GM19438 (cell line): ENCODE measurements around the gene NCAM1.
A peak's percentile ranks its signal among the peaks of the same experiment; 100 is the strongest.
"Not testable (repeated sequence)": the region's sequence is repeated elsewhere in the genome, so short reads cannot be mapped to it uniquely, and the experiment has no call there.

Experiments used
- ATAC-seq: cut with Tn5 transposase; IDR thresholded peaks from one replicate; pipeline ENCODE4 v1.9.1; 2021; ENCODE audit warnings: low read depth; ENCODE audit not compliant: unreplicated experiment

The NCAM1 gene

DNA sequence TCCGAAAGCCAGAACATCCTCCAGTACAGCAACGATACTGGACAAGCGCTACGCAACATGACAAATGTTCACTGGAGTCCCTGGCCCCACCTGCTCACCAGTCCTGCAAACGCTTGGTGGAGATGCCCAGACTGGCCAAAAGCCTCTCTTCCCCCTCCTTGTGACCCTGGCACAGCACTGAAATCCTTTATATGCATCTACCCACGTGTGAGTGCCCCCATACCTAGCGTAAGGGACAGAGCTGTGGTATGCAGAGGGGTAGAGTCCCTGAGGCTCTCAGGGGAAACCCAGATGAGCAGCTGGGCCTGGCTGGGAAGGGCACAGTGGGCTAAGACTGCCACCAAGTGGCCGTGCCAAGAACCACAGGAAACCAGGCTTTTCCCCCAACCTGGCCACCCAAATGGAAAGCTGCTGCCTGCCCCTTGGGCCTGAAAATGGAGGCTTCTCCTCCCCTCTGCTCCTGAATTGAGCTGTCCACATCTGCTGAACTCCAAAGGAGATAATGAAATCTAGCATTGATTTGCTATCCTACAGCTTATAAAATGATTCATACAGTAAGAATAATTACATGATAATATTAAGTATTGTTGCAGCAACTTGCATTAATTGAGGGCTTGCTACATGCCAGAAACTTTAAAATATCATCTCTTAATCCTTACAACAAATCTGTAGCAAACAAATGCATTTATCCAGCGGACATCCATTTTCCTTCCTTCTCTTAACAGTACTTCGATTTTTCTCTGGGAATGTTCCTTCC lies 328.4 kb downstream of the NCAM1 start:
- peak; percentile 92 for ATAC-seq

DNA sequence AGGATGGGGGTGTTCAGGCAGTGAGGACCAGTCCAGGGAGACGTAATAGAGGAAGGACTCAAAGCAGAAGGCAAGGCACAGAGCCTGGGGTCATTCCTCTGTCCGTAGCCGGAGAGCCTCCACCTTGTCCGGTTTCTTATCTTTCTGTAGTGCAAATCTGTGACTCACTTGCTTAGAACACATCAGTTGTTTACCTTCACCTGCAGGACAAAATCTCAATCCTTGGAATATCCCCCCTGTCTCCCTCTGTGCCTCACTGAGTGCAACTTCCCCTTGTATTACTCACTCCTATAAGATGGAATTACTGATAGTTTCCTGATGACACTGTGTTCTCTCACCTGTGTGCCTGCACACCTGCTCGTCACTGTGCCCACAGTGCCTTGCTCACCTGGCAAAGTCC lies 332.7 kb downstream of the NCAM1 start:
- no peak for ATAC-seq

DNA sequence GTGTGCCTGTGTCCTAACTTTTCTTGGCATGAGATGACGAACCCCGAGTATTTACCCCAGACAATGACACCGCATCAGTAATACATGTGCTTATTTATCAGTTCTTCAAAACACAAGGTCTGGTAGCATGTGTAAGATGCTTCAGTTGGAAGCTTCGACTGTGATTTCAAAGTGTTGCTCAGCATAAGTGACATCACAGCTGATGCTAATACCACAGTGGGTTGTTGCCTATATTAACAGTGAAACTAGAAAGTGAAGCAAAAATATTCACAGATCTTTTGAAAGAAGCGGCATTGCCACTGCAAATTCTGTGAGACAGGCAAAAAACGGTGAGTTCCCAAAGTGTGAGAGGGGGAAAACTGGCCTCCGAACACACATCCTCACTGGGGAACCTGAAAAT lies 334.8 kb downstream of the NCAM1 start:
- ATAC-seq = no peak

DNA sequence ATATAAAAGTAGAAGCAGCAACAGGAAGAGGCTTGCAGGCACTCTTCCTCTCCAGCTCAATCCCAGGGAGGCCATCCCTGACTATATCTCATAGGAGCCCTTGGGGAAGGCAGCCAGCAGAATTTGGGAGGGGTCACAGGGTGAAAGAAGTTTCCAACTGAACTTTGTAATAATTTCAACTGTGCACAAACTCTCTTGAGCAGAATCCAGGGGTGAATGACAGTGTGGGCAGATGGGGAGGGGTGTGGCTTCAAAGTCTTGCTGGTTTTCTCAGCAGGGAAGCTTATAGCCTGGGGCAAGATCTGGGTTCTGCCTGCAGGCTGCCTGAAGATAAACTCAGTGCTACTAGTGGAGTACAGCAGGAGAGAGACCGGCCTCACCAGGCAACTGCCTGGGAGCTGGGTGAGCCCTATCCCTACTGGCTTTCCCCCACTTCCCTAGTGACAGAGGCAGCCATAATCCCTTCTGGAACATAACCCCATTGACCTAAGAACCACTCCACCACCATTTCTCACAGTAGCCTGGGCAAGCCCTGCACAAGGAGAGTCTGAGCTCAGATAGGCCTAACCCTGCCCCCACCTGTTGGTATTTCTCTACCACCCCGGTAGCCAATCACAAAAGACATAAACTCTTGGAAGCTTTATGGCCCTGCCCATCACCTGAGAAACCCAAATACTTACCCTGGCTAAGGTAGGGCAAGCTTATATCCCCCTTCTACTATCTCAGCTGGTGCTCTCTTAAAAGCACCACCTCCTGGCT lies 335.4 kb downstream of the NCAM1 start:
- ATAC-seq = no peak

DNA sequence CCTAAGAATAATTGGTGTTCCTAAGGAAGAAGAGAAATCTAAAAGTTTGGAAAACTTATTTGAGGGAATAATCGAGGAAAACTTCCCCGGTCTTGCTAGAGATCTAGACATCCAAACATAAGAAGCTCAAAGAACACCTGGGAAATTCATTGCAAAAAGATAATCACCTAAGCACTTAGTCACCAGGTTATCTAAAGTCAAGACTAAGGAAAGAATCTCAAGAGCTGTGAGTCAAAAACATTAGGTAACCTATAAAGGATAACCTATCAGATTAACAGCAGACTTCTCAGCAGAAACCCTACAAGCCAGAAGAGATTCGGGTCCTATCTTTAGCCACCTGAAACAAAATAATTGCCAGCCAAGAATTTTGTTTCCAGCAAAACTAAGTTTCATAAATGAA lies 337.3 kb downstream of the NCAM1 start:
- not testable (repeated sequence) for ATAC-seq

DNA sequence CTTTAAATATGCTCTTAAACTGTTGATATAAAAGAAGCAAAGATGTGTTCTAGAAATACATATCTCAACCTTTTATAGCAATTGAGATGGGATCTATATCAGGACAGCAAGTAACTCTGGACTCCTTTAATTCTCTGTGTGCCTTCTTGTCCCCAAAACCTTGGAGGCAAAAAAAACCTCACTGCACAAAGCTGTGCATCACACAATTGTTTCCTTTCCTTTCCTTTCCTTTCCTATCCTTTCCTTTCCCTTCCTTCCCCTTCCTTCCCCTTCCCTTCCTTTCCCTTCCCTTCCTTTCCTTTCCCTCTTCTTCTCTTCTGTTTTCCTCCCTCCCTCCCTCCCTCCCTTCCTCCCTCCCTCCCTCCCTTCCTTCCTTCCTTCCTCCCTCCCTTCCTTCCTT lies 343.7 kb downstream of the NCAM1 start:
- ATAC-seq = no peak

DNA sequence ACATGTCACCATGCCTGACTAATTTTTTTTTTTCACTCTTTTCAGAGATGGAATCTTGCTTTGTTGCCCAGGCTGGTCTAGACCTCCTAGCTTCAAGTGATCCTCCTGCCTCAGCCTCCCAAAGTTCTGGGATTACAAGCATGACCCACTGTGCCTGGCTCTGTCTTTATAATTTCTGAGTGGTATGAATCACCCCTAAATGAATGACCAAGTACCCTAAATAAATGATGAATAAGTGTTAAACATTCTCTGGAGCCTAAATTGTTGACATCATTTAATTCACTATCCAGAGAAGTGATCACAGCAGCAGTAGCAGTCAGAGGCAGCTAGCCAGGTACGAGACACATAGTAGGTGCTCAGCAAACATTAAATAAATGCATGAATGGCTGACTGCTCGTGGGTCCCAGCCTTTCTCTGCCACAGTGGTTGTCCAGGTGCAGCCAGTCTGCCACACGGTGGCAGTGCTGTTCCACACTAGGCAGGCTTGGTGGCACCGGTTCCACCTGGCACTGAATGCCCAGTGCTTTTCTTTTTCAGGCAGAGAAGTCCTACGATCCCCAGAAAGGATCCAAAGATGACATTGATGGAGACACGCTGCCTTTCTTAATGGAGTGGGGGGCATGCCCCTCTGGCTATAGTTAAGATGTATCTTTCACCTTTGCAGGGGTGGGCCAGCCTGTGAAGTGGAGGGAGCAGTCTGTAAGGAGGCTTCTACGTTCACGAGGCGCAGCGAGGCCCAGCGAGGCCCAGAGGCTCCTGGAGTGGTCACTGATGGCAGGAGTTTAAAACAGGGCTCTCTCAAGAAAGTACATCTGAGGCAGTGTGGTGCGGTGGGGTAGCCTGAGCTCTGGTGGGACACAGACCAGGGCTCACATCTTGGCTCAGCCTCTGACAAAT lies 344.5 kb downstream of the NCAM1 start:
- ATAC-seq = peak; percentile 75

DNA sequence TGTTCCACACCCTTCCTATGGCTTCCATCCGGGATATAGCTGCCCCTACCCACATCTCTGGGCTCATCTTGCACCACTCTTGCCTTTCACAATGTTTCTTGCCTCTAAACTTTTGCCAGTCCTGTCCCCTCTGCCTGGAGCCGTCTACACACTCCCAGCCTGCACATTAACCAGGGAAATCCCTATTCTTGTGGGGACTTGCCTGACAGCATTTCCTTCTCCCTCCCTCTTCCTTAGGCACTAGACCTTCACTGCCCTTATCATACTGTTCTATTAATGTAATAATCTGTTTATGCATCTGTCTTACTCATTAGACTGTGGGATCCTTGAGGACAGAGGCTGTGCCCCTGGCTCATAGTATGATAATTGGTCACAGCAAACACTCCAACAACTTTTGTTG lies 347.4 kb downstream of the NCAM1 start:
- ATAC-seq = no peak

DNA sequence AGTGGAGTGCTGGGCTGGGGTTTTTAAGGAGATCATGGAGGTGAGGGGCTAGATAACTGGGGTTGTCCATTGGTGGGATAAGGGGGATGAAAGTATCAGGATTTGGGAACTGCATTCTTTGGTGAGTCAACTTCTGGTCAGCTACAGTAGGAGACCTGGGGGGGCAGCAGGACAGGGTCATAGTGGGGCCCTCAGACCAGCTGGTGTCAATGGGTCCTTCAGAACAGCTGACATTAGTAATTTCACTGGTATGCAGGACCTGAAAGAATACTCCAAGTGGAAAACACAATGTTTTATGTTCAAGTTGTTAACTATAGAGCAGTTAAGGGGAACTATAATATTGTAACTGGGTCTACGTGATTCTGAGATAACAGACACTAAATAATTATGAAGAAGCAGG lies 350.3 kb downstream of the NCAM1 start:
- no peak for ATAC-seq

DNA sequence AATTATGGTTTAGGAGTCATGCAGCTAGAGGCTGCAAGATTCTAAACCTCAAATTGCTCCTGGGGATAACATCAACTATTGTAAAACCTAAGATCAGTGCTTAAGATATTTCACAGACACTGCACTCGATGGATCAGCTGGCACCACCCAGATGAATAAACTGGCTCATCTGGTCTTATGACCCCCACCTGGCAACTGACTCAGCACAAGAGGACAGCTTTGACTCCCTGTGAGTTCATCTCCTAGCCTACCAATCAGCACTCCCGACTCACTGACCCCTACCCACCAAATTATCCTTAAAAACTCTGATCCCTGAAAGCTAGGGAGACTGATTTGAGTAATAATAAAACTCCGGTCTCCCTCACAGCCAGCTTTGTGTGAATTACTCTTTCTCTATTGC lies 352.4 kb downstream of the NCAM1 start:
- ATAC-seq = no peak

DNA sequence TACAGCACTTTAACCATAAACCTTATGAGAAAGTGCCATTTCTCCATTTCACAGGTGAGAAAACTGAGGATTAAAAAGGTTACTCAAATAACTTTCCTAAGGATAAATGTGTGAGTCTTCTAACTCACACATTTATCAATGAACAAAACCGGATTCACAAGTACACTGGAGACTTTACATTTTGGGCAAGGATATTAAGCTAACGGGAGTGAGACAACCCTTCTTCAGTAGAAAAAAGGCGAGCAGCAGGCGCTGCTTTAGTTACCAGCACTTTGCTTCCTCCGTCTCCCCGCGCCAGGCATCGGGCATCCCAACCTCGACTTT lies 352.8 kb downstream of the NCAM1 start:
- no peak for ATAC-seq

DNA sequence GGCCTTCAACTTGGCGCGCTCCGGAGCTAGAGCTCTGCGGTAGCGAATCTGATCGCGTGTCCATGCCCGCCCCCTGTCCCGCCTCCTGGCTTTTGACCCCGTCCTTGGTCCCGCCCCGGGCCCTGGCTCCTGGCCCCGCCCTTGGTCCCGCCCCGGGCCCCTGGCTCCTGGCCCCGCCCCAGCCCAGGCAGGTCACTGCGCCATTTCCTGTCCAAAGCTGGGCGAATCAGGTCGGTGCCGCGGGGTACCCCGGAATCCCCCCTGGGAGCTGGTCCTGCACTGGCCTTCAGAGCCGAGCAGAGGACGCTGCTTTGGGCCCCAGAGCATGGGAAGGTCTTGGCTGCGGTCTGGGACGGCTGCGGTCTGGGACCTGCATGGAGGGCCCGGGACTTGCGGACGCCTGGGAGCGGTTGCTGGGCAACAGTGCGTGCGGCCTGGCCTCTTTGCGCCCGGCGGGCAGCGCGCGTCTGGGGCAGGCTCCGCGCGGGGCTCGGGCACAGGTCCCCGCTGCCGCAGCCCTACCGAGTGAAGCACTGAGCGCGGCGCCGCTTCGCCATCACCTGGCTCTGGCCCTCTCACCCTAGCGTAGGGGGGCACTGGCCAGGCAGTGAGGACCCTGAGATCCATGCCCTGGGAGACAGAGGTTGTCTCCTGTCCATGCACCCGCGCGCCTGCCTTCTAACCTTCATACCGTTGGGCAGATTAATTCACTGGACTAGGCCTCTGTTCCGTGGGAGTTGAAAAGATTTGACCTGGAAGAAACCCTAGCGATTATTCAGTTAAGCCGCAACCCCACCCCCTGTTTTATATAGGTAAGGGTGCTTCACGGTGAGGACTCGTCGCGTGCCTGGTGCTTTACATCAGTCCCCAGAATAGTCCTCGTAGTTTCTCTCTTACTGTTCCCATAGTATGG lies 353.4 kb downstream of the NCAM1 start, which contains the start of gene TTC12:
TTC12 (plus strand) TSS at position 195 of the 913 bp plus-strand sequence. CDS start 1,675 bp downstream, outside the sequence.
- ATAC-seq = peak; percentile 98

DNA sequence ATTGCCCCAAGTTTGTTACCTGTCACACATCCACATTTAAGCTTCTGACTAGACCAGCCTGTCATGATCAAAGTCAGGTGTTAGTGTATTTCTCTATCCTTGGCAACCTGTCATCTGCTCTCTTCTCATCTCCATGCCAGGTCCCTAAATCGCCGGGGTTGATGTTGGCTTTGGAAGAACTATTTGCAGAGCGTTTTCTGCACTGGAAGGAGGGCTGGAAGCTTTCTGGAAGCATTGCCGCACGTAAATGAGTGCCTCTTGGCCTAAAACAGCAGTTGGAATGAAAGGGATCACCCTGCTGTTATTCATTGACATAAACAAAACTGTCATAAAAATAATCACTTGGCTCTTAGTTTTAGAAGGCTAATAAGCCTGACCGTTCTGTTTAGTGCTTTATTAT lies 354.6 kb downstream of the NCAM1 start:
- no peak for ATAC-seq

DNA sequence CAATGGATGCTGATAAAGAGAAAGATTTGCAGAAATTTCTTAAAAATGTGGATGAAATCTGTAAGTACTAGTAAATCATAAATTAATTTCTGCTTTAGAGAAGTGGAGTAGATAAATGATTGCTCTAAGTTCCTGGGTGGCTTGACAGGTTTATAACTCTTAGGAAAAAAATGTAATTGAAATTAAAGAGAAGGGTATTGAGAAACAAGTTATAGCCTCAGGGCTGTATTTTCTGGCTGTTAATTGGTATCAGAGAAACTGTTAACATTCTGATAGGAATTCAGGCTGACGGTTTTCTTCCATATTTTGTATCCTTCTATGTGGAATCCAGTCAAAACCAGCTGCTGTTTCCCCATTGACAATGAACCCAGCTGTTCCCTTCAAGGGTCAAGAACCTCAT lies 355.0 kb downstream of the NCAM1 start:
- no peak for ATAC-seq

DNA sequence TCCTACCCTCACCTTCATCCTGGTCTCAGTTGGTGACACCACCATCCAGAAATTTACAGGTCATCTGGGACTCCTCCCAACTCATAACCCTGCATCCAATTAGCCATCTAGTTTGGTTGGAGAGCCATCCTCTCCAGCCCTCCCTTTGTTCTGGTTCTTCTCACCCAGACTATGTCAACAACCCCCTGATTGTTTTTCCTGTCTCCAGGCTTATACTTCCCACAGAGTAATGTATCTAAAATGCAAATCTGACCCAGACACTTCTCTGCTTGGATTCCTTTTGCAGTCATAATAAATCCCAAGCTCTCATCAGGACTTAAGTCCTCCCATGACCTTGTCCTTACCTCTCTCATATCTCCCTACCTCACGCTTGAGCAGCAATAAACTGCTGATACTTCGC lies 356.1 kb downstream of the NCAM1 start:
- ATAC-seq = no peak

DNA sequence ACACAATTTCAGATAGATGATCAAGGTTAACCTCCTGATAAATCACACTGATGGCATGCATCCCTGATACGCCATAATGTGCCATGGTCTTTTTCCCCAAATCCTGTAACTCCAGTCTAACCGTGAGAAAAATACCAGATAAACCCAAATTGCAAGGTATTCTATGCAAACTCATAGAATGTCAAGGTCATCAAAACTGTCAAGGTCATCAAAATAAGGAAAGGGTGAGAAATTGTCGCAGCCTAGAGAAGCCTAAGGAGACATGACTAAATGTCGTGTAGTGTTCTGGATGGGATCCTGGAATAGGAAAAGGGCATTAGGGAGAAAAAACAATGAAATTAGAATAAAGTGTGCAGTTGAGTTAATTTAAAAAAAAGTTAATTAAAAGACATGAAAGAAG lies 357.9 kb downstream of the NCAM1 start:
- no peak for ATAC-seq

DNA sequence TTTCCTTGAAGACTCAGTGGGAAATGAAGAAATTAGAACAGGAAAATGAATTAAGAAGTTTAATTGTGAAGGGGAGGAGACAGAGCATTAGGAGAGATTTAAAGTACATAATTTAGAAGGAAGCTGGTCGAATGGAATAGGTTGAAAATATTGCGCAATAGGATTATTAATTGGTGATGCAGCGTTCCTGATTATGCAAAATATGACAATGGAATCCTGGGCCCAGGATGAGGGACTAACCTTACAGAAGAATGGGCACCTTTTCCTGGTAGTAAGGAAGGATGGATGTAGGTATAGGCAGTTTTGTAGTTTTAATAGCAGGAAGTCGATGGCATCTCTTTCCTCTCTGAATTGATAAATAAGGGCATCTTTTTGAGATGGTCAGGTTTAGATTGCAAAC lies 360.9 kb downstream of the NCAM1 start:
- ATAC-seq = no peak

DNA sequence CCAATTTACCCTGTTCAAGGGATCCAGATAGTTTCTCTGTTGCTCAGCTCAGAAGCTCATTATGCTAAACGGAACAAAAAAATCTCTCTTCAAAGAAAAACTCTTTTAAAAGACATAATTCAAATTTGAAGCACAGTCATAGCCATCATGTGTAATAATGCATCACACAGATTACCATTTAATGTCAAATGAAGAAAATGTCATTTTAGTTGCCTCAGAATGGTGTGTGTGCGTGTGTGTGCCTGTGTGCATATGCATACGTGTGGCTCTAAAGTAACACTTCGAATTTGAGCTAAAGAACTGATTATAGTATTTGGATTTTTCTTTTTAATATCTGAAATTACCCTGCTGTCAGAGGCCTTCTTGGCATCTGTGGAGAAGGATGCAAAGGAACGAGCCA lies 363.0 kb downstream of the NCAM1 start:
- no peak for ATAC-seq
